ENCODE data around the gene GPA33.

The GPA33 gene

GRCh38 chr1:167109125-167109524 is 18.9 kb upstream of the GPA33 start:
- DNase-seq (ENCODE audit: low spot score): no peak
- TF ChIP-seq CTCF (IDR thresholded peaks at IDR 0.05; ENCODE audit: extremely low read depth, missing control alignments): no peak

GRCh38 chr1:167107456-167107855 is 17.3 kb upstream of the GPA33 start:
- TF ChIP-seq CTCF (IDR thresholded peaks at IDR 0.05; ENCODE audit: extremely low read depth, missing control alignments): no peak
- no peak for DNase-seq (ENCODE audit: low spot score)

DNA sequence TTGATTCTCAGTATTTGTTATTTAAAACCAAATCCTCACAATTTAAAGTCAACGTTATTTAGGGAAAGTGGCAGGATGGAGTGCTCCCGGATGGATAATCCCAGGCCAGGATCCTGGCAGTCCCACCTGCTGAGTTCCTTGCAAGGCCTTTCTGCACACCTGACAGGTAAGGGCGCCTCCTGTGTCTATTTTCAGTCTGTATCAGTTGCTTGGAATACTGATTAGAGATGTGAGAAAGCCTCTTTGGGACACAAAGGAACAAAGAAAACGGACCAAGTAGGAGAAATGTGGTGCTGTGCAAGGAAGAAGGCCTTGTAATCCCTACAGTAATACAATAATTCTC is 15.9 kb upstream of the GPA33 start:
- TF ChIP-seq CTCF (IDR thresholded peaks at IDR 0.05; ENCODE audit: extremely low read depth, missing control alignments): no peak
- no peak for DNase-seq (ENCODE audit: low spot score)

DNA sequence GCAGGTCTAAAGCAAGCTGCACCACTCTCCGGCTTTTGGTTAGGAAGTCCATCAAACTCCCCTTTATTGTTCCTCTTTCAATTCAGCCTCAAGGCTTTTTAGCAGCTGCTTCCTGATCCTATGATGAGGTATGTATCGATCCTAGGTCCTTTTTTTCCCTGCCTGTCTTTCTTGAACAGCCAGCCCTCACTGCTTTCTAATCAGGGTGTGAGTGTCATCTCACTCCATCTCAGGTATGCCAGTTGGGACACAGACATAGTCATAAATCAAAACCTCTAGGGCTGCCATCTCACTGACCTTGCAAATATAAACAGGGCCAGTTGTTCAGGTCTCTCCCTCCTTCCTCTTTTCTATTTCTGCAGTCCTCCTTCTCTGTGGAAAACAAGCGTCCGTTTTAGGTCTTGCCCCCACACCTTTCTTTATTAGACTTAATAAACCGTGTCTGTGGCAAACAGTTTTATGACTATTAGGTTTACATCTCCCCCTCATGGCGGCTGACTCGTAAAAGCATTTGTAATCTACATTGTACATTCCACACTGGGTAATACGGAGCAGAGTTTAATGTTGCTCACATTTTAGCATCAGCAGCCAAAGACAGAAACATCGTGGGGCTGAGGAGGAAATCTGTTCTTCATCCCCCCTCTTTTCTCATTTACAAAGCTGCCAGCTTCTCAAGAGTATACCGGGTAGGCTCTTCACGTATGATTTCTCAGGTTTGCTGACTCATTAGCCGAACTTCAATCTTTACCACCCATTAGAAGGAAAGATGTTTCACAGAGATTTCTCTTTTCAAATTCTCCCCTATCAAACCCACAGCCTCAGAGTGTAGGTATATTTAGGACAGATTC is 15.3 kb upstream of the GPA33 start:
- DNase-seq (ENCODE audit: low spot score): no peak
- TF ChIP-seq CTCF (IDR thresholded peaks at IDR 0.05; ENCODE audit: extremely low read depth, missing control alignments): no peak

DNA sequence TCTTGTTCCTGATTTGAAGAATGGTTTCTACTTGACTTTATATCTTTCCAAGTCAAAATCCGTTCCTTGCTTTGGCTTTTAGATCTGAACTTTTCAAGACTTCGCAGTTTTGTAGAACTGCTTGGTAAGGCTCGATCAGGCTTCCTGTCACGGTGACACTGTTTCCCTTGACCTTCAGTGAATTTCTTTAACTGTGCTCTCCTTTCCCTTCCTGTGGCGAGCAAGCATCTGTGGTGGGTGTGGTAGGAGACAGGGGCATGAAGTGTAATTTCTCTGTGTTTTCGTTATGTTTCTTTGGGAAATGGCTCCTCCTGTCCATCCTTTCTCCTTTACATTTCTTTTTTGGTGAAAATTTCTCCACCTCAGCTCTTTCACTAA is 14.1 kb upstream of the GPA33 start:
- no peak for DNase-seq (ENCODE audit: low spot score)
- no peak for TF ChIP-seq CTCF (IDR thresholded peaks at IDR 0.05; ENCODE audit: extremely low read depth, missing control alignments)

- no peak for TF ChIP-seq CTCF (IDR thresholded peaks at IDR 0.05; ENCODE audit: extremely low read depth, missing control alignments)
- DNase-seq (ENCODE audit: low spot score): no peak
Observed at GRCh38 chr1:167102906-167103573, 12.9 kb upstream of the GPA33 start.

GRCh38 chr1:167101754-167102153 is 11.6 kb upstream of the GPA33 start:
- DNase-seq (ENCODE audit: low spot score): no peak
- no peak for TF ChIP-seq CTCF (IDR thresholded peaks at IDR 0.05; ENCODE audit: extremely low read depth, missing control alignments)
